ENCODE measurements around the gene HINT3.

- no peak for TF ChIP-seq CTCF (conservative IDR thresholded peaks at IDR 0.05; ENCODE audit: low read depth in 2 of 2)
- TF ChIP-seq EZH2phosphoT487 (IDR thresholded peaks at IDR 0.05; ENCODE audit: unreplicated experiment), result no peak
- TF ChIP-seq JUNB (IDR thresholded peaks at IDR 0.05; ENCODE audit: unreplicated experiment), result no peak
These were observed 29.0 kb downstream of the HINT3 start for GRCh38 chr6:125985522-125985921.

Measured in GM23338 (cell line).